Stimulated activated CD4-positive, alpha-beta T cell treated with anti-CD3 and anti-CD28 coated beads, Interleukin-12 subunit alpha, Interleukin-12 subunit beta, amount 100 ng/mL, for 48 hours (primary cell): ENCODE data around the gene TERT.
A peak's percentile ranks its signal among the peaks of the same experiment; 100 is the strongest.
"Not testable (repeated sequence)": the region's sequence is repeated elsewhere in the genome, so short reads cannot be mapped to it uniquely, and the experiment has no call there.

Source experiments
- DNase-seq, 3 donors: peaks; one replicate each; pipeline ENCODE4 v3.0.0-alpha.2; 2020; ENCODE audit warnings: low read depth in 2 of 3, low spot score in 1 of 3

The TERT gene

GRCh38 chr5:1294835-1295649, at the start of gene TERT:
Gene TERT, minus strand, starts transcription at chr5:1295068. Its CDS starts 79 bp downstream, at chr5:1294989.
- DNase-seq: peak; percentile 69 to 78 (median 73)

DNA sequence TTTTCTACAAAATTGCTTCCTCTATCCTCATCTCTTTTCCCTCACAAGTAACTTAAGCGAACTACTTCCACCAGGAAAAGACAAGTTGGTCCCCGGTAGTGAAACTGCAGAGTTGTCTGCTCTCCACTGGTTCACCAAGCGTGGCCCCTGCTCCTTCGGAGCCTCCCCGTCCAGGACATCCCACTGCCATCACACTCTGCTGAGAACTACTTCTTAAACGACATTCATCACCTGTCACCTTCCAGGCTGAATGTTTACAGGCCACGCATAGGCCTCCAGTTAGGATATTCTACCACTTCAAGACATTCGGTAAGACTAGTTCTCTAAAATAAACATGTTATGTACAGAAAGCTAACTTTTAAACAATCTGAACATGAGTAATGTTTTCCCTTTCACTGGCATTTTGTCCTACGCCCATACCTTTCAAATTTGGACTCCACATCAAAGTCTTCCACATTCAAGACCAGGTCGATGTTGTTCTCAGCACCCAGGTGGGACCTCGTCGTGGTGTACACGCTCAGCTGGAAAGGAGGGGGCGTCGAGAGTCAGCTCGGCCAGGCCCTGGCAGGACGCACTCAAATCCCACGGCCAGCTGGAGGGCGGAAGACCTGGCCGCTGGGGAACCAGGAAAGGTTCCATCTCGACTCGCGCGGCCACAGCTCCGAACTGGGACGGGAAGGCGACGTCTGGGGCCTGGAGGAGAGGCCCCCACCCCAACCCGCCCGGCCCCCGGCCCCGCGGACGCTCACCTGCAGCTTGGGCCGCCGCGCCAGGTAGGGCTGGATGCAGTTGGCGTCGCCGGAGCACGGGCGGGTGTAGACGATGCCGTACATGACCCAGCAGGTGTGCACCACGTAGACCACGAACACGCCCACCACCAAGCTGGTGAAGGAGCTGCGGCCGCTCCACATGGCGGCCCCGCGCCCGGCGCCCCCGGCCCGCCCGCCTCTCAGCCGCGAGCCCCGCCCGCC, 49.3 kb upstream of the TERT start:
- no peak for DNase-seq

- DNase-seq: no peak
Observed at GRCh38 chr5:1343315-1343751, 48.5 kb upstream of the TERT start.

GRCh38 chr5:1342711-1343110, 47.8 kb upstream of the TERT start:
- not testable (repeated sequence) for DNase-seq

DNA sequence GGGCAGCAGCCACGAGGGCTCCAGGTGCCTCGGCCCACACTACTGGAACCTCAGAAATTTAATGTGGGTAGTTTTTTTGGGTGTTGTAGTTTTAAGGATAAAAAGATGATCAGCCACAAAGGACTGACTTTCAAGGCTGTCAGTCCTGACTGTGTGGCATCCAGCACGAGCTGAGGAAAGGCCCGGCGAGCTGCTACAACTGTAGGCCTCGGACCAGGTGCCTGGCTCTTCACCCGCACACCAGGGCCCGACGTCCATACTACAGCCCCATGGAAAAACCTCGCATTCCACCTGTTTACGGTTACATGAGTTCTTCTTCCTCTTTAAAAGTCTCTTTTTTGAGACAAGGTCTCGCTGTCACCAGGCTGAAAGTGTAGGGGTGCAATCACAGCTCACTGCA, 47.4 kb upstream of the TERT start:
- no peak for DNase-seq

GRCh38 chr5:1341863-1342262, 47.0 kb upstream of the TERT start:
- DNase-seq: no peak

- DNase-seq: not testable (repeated sequence)
Observed at GRCh38 chr5:1339818-1340210, 44.9 kb upstream of the TERT start.

- not testable (repeated sequence) for DNase-seq
Observed at GRCh38 chr5:1339139-1339817, 44.4 kb upstream of the TERT start.

- DNase-seq: no peak
Observed at GRCh38 chr5:1338506-1339070, 43.7 kb upstream of the TERT start.

- no peak for DNase-seq
Observed at GRCh38 chr5:1338196-1338490, 43.3 kb upstream of the TERT start.

DNA sequence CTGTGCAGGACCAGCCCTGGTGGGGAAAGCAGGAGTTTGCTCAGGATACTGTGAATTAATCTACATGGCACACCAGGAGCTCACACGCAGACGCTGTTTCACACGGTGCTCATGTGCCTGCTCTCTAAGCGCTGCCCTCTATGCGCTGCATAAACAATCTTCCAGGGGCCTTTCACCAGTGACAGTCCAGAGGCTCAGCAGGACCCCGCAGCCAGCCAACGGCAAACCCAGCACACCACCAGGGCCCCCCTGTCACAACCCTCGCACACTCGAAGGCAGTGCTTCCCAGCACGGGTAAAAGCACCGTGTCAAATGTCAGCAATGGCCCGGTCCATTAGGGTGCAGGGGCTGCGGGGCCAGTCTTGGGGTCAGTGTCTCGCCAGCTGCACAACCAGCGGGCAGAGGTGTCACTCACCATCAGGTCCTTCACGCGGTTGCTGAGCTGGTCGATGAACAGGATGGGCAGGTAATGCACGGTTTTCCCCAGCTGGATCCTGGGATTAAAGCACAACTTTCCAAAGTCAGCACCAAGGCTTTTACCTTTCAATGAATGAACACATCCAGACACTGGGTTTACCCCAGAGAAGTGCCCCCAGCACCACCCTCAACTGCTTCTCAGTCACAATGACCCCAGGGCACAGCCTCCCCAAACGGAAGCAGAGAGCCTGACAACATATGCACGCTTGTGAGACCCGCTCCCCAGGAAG, 42.8 kb upstream of the TERT start:
- DNase-seq: no peak

DNA sequence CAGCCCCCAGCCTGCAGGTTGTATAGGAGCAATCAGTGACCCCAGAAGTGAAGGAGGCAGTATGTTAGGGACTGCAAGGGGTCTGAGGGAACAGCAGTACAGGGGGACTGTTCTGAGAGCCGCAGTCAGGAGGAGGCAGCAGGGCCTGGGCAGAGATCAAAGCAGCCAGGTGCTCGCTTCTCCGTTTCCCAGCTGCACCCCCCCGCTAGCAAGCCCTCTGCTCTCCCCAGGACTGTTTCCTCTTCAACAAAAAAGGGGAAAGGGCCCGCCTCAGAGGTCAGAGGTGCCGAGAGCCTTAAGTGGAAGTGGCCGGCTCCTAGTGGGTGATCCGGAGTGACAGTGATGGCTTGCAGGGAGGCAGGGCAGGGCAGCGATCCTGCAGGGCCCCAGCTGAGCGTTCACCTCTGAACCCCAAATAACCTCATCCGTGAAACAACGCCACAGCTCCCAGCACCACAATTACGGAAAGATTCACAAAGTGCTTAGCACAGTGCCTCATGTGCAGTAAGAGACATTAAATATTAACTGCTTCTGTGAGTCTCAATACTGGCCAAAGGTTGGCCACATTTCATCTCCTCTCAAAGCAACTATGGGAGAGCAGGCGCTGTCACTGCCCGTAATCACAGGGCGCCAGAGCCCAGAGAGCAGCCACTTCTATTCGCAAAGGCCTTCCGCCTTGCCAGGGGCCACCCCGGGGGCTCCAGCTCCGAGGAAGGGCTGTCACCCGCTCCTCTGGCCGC, 42.1 kb upstream of the TERT start:
- DNase-seq: no peak

GRCh38 chr5:1336106-1336561, 41.3 kb upstream of the TERT start:
- no peak for DNase-seq

DNA sequence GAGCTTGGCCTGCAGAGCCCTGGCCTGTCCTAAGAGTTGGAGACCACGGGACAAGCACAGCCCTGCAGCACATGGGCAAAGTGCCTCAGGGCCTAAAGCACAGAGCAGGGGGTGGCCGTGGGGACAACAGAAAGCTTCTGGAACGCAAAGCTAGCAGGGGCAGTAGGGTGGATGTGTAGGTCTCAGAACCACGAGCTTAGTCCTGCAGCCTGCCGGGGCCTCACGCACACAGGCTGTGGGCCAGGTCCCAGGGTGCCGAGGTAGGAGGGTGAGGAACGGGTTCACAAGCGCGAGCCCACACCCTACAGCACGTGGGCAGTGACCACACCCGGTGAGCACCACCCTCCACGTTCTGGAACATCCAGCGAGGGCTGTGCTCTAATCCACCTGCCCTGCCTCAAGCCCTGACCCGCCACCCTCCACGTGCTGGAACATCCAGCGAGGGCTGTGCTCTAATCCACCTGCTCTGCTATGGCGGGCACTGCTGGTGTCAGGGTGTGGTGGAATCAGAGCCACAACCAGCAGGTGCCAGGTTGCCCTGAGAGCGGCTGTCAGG, 40.8 kb upstream of the TERT start:
- no peak for DNase-seq

GRCh38 chr5:1334831-1335539, 40.1 kb upstream of the TERT start:
- DNase-seq: no peak

DNA sequence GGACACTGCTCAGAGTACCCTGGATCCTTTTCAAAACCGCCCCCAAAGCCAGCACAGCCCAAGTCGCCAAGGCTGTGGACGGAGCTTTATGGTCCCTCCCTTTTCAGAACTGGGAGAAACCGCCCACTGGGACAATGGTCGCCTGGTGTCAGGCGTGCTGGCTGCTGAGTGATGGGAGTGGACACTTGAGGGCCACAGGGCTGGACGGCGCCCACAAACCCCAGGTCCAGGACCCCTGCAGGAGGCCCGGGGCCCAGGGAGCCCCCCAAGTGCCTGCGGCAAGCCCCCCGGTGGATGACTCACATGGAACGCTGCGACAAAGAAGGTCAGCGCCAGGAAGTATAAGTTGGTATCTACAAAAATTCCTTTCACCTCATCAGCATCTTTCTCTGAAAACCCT, 39.1 kb upstream of the TERT start:
- DNase-seq: no peak

DNA sequence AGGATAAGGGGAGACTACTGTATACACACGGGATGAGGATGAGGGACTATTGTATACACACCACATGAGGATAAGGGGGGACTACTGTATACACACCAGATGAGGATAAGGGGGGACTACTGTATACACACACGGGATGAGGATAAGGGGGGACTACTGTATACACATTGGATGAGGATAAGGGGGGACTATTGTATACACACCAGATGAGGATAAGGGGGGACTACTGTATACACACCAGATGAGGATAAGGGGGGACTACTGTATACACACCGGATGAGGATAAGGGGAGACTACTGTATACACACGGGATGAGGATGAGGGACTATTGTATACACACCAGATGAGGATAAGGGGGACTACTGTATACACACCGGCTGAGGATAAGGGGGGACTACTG, 38.4 kb upstream of the TERT start:
- DNase-seq: not testable (repeated sequence)

DNA sequence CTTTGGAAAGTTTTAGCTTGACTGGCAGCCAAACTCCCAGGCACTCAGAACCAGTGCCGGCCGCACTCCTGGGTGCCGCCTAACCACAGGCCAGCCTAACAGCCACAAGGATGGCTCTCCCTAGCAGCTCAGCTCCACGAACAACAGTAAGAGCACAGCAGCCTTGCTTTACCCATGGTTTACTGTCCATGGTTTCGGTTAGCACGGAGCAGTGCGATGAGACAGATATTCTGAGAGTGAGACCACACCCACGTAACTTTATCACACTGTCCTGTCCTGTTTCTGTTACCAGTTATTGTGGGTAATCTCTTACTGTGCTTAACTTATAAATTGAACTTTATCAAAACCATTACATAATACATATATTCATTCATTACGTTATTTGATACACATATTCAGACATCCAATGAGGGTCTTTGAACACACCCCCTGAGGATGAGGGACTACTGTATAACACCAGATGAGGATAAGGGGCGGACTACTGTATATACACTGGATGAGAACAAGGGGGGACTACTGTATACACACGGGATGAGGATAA, 37.7 kb upstream of the TERT start:
- DNase-seq: no peak
